Measurements from ENCODE around the gene SUN3. TPM values are rescaled to one million over a fixed set of nuclear protein-coding genes. Genes with fewer than 3 reads are reported as not detected.

SUN3 gene
- polyA plus RNA-seq, 1 donor from 2014 or later = not detected

DNA sequence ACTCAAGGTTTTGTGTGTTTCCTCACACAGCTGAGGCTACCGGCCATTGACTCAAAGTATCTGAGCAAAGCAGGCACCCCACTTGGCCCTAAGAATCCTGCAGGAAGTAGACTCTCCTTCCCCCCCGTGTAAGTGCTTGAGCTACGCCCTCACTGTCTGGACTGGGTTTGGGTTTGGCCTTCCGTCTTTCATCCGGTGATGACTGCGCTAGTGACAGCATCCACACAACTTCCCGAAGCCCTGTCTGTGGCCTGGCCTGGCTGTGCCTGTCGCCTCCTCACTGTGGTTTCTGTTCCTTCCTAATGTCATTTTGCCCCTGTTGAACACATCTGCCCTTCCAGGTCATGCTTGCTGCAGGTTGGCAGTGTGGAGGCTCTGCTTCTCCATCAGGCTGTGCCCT, 20.9 kb upstream of the SUN3 start:
- Histone ChIP-seq H3K79me2 (replicated peaks; ENCODE audit: insufficient read depth, low read length) (no peaks in the 10 kb centered on the region), H4K20me1 (ENCODE audit: insufficient read depth) (no peaks in the 10 kb centered on the region), H3K27me3 (ENCODE audit: insufficient read depth, low read depth, low read length) (no peaks in the 10 kb centered on the region), H3F3A (ENCODE audit: insufficient read depth, low read length, poor library complexity, severe bottlenecking) (no peaks in the 10 kb centered on the region), H3K9me3 (ENCODE audit: low read length) (no peaks in the 10 kb centered on the region), H3K9ac (ENCODE audit: low read length) (no peak overlapping the region), H3K4me3 (ENCODE audit: low read length) (no peak overlapping the region), H3K27ac (ENCODE audit: low read length) (no peak overlapping the region), H3K9me2 (ENCODE audit: insufficient read depth, low read length) (no peaks in the 10 kb centered on the region), H3K36me3 (ENCODE audit: insufficient read depth, low read length) (no peaks in the 10 kb centered on the region), H3K4me2 (ENCODE audit: low read length) (no peak overlapping the region), H2AFZ (ENCODE audit: low read depth, low read length) (no peak overlapping the region)
- TF ChIP-seq EP300 (conservative IDR thresholded peaks at IDR 0.05; ENCODE audit: poor library complexity, severe bottlenecking) (no peak), MXI1 (conservative IDR thresholded peaks at IDR 0.05; ENCODE audit: poor library complexity, severe bottlenecking) (no peak), SMC3 (conservative IDR thresholded peaks at IDR 0.05; ENCODE audit: poor library complexity) (no peak), TAF1 (IDR thresholded peaks at IDR 0.05; ENCODE audit: low read depth) (no peak), POLR2AphosphoS5 (IDR thresholded peaks at IDR 0.05) (no peak), EZH2 (IDR thresholded peaks at IDR 0.05; ENCODE audit: borderline replicate concordance, insufficient read depth, low read length, poor library complexity, severe bottlenecking) (no peak), RAD21 (conservative IDR thresholded peaks at IDR 0.05) (no peak)
- TF ChIP-seq, protein P1, sequence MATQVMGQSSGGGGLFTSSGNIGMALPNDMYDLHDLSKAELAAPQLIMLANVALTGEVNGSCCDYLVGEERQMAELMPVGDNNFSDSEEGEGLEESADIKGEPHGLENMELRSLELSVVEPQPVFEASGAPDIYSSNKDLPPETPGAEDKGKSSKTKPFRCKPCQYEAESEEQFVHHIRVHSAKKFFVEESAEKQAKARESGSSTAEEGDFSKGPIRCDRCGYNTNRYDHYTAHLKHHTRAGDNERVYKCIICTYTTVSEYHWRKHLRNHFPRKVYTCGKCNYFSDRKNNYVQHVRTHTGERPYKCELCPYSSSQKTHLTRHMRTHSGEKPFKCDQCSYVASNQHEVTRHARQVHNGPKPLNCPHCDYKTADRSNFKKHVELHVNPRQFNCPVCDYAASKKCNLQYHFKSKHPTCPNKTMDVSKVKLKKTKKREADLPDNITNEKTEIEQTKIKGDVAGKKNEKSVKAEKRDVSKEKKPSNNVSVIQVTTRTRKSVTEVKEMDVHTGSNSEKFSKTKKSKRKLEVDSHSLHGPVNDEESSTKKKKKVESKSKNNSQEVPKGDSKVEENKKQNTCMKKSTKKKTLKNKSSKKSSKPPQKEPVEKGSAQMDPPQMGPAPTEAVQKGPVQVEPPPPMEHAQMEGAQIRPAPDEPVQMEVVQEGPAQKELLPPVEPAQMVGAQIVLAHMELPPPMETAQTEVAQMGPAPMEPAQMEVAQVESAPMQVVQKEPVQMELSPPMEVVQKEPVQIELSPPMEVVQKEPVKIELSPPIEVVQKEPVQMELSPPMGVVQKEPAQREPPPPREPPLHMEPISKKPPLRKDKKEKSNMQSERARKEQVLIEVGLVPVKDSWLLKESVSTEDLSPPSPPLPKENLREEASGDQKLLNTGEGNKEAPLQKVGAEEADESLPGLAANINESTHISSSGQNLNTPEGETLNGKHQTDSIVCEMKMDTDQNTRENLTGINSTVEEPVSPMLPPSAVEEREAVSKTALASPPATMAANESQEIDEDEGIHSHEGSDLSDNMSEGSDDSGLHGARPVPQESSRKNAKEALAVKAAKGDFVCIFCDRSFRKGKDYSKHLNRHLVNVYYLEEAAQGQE (IDR thresholded peaks at IDR 0.05; ENCODE audit: borderline replicate concordance) = no peak
- TF ChIP-seq, protein P2, sequence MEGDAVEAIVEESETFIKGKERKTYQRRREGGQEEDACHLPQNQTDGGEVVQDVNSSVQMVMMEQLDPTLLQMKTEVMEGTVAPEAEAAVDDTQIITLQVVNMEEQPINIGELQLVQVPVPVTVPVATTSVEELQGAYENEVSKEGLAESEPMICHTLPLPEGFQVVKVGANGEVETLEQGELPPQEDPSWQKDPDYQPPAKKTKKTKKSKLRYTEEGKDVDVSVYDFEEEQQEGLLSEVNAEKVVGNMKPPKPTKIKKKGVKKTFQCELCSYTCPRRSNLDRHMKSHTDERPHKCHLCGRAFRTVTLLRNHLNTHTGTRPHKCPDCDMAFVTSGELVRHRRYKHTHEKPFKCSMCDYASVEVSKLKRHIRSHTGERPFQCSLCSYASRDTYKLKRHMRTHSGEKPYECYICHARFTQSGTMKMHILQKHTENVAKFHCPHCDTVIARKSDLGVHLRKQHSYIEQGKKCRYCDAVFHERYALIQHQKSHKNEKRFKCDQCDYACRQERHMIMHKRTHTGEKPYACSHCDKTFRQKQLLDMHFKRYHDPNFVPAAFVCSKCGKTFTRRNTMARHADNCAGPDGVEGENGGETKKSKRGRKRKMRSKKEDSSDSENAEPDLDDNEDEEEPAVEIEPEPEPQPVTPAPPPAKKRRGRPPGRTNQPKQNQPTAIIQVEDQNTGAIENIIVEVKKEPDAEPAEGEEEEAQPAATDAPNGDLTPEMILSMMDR (IDR thresholded peaks at IDR 0.05; ENCODE audit: poor library complexity, severe bottlenecking) = no peak

DNA sequence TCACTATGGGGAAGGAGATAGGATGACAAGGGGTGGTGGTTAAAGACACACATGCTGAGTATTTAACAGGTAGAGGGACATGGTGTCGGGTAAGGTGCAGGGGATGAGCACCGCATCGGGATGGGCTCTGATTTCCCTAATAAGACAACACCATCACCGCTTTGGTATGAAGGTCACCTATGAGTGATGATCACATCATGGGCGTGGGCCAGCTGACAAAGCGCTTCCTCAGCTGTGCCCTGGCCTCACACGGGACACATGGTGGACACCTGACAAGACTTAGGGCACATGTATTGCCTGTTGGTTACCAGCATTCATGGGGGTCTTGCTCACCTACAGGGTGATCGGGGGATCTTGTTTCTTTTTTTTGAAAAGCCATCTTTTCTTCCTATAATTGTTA, 19.2 kb upstream of the SUN3 start:
- no peak overlapping the region for H2AFZ ChIP-seq (ENCODE audit: low read depth, low read length)
- H3K27ac ChIP-seq (ENCODE audit: low read length) = no peak overlapping the region
- H3K27me3 ChIP-seq (ENCODE audit: insufficient read depth, low read depth, low read length) = no peaks in the 10 kb centered on the region
- H3K9me2 ChIP-seq (ENCODE audit: insufficient read depth, low read length) = no peaks in the 10 kb centered on the region
- no peak overlapping the region for H3K4me2 ChIP-seq (ENCODE audit: low read length)
- H4K20me1 ChIP-seq (ENCODE audit: insufficient read depth) = no peaks in the 10 kb centered on the region
- no peaks in the 10 kb centered on the region for H3K36me3 ChIP-seq (ENCODE audit: insufficient read depth, low read length)
- H3K79me2 ChIP-seq (replicated peaks; ENCODE audit: insufficient read depth, low read length) = no peaks in the 10 kb centered on the region
- no peak overlapping the region for H3K9ac ChIP-seq (ENCODE audit: low read length)
- H3K4me3 ChIP-seq (ENCODE audit: low read length) = no peak overlapping the region
- H3F3A ChIP-seq (ENCODE audit: insufficient read depth, low read length, poor library complexity, severe bottlenecking) = no peaks in the 10 kb centered on the region
- no peaks in the 10 kb centered on the region for H3K9me3 ChIP-seq (ENCODE audit: low read length)
- TF ChIP-seq EZH2 (IDR thresholded peaks at IDR 0.05; ENCODE audit: borderline replicate concordance, insufficient read depth, low read length, poor library complexity, severe bottlenecking) (no peak), TAF1 (IDR thresholded peaks at IDR 0.05; ENCODE audit: low read depth) (no peak), MXI1 (conservative IDR thresholded peaks at IDR 0.05; ENCODE audit: poor library complexity, severe bottlenecking) (no peak), POLR2AphosphoS5 (IDR thresholded peaks at IDR 0.05) (no peak), RAD21 (conservative IDR thresholded peaks at IDR 0.05) (no peak), SMC3 (conservative IDR thresholded peaks at IDR 0.05; ENCODE audit: poor library complexity) (no peak), EP300 (conservative IDR thresholded peaks at IDR 0.05; ENCODE audit: poor library complexity, severe bottlenecking) (no peak)
- TF ChIP-seq, protein P2 (IDR thresholded peaks at IDR 0.05; ENCODE audit: poor library complexity, severe bottlenecking) = no peak
- TF ChIP-seq, protein P1 (IDR thresholded peaks at IDR 0.05; ENCODE audit: borderline replicate concordance) = no peak
